GM23338 (cell line): Measurements from ENCODE around the gene PROS1. TPM values are rescaled to one million over a fixed set of nuclear protein-coding genes. Genes with fewer than 3 reads are reported as not detected.

Experiments used
- ATAC-seq: fragments of 200-7000 bp; cut with Tn5 transposase; 3 replicates; pipeline ENCODE4 v1.9.1; 2020
- DNase-seq: peaks from one replicate; pipeline ENCODE4 v3.0.0-alpha.2; 2015; ENCODE audit warnings: low spot score
- H2AFZ ChIP-seq: fragments of 200-600 bp; sonication (generic); 2 replicates; pipeline ENCODE4 v1.8.0; 2016; ENCODE audit warnings: antibody characterized with exemption, mild to moderate bottlenecking, moderate library complexity
- H3F3A ChIP-seq: fragments of 200-600 bp; sonication (generic); replicated peaks from 2 replicates; pipeline ENCODE4 v1.8.0; 2017; ENCODE audit warnings: antibody characterized with exemption, mixed run types, low read depth
- H3K27ac ChIP-seq: fragments of 200-600 bp; sonication (generic); 2 replicates; pipeline ENCODE4 v1.6.1; 2016; ENCODE audit warnings: low read depth
- H3K27me3 ChIP-seq: fragments of 200-600 bp; sonication (generic); 2 replicates; pipeline ENCODE4 v1.8.0; 2016; ENCODE audit warnings: mild to moderate bottlenecking, mixed run types, moderate library complexity; ENCODE audit not compliant: insufficient read depth
- H3K36me3 ChIP-seq: fragments of 200-600 bp; sonication (generic); 2 replicates; pipeline ENCODE4 v1.8.0; 2016; ENCODE audit warnings: mild to moderate bottlenecking; ENCODE audit not compliant: insufficient read depth
- H3K4me1 ChIP-seq: fragments of 200-600 bp; sonication (generic); 2 replicates; pipeline ENCODE4 v1.8.0; 2016; ENCODE audit warnings: mild to moderate bottlenecking, moderate library complexity; ENCODE audit not compliant: insufficient read depth
- H3K4me2 ChIP-seq: fragments of 200-600 bp; sonication (generic); 2 replicates; pipeline ENCODE4 v1.7.1; 2017; ENCODE audit warnings: mixed run types
- H3K4me3 ChIP-seq: fragments of 200-600 bp; sonication (generic); 2 replicates; pipeline ENCODE4 v1.6.1; 2016; ENCODE audit warnings: mixed run types
- H3K79me2 ChIP-seq: fragments of 200-600 bp; sonication (generic); replicated peaks from 2 replicates; pipeline ENCODE4 v1.8.0; 2017; ENCODE audit warnings: mild to moderate bottlenecking; ENCODE audit not compliant: insufficient read depth
- H3K9me2 ChIP-seq: fragments of 200-600 bp; sonication (generic); 2 replicates; pipeline ENCODE4 v1.8.0; 2017; ENCODE audit not compliant: insufficient read depth
- H4K20me1 ChIP-seq: fragments of 200-600 bp; sonication (generic); replicated peaks from 2 replicates; pipeline ENCODE4 v1.8.0; 2017; ENCODE audit warnings: mild to moderate bottlenecking; ENCODE audit not compliant: insufficient read depth
- H3K27ac Mint-ChIP-seq: 2 replicates; pipeline ENCODE4 v1.8.0; 2020; ENCODE audit warnings: inconsistent platforms, mild to moderate bottlenecking, moderate library complexity, mixed read lengths
- H3K27me3 Mint-ChIP-seq: 3 replicates; pipeline ENCODE4 v1.8.0; 2022; ENCODE audit warnings: low read depth, mild to moderate bottlenecking, moderate library complexity, mixed read lengths, inconsistent platforms; ENCODE audit not compliant: insufficient read depth, poor library complexity
- H3K36me3 Mint-ChIP-seq: 3 replicates; pipeline ENCODE4 v1.8.0; 2021; ENCODE audit warnings: low read depth, mild to moderate bottlenecking, inconsistent platforms, moderate library complexity, mixed read lengths
- H3K4me1 Mint-ChIP-seq: 3 replicates; pipeline ENCODE4 v1.8.0; 2020; ENCODE audit warnings: mild to moderate bottlenecking, inconsistent platforms, mixed read lengths
- H3K4me3 Mint-ChIP-seq: 3 replicates; pipeline ENCODE4 v1.8.0; 2021; ENCODE audit warnings: moderate library complexity, mild to moderate bottlenecking, inconsistent platforms, mixed read lengths
- H3K9me3 Mint-ChIP-seq: 3 replicates; pipeline ENCODE4 v1.8.0; 2020; ENCODE audit warnings: moderate library complexity, mild to moderate bottlenecking, inconsistent platforms, mixed read lengths
- CREB1 ChIP-seq: fragments of 250-450 bp; sonication (Bioruptor Pico); IDR thresholded peaks from 2 replicates; pipeline ENCODE4 v1.5.0; 2020; ENCODE audit warnings: low read depth, mild to moderate bottlenecking, moderate library complexity
- CTCF ChIP-seq, 2 experiments: fragments of 200-600 bp in 1 of 2; sonication (generic) in 1 of 2; conservative IDR thresholded peaks; 2 replicates each; pipeline versions ENCODE4 v1.5.1 to v1.6.1; 2016 to 2017; ENCODE audit warnings: antibody characterized with exemption in 2 of 2, low read depth in 2 of 2, mild to moderate bottlenecking in 2 of 2, moderate library complexity in 1 of 2
- EZH2 ChIP-seq: fragments of 200-600 bp; sonication (generic); IDR thresholded peaks from one replicate; pipeline ENCODE4 v1.8.0; 2017; ENCODE audit warnings: antibody characterized with exemption, mild to moderate bottlenecking, low read depth; ENCODE audit not compliant: unreplicated experiment
- EZH2phosphoT487 ChIP-seq: fragments of 200-600 bp; sonication (generic); IDR thresholded peaks from one replicate; pipeline ENCODE4 v1.8.1; 2018; ENCODE audit warnings: antibody characterized with exemption; ENCODE audit not compliant: unreplicated experiment
- JUNB ChIP-seq: IDR thresholded peaks from one replicate; pipeline ENCODE4 v1.6.1; 2016; ENCODE audit warnings: antibody characterized with exemption; ENCODE audit not compliant: unreplicated experiment
- NANOG ChIP-seq: IDR thresholded peaks from 2 replicates; pipeline ENCODE4 v1.6.1; 2016; ENCODE audit warnings: antibody characterized with exemption, borderline replicate concordance
- POLR2AphosphoS5 ChIP-seq: IDR thresholded peaks from 2 replicates; pipeline ENCODE4 v1.6.1; 2016; ENCODE audit warnings: antibody characterized with exemption, low read depth
- REST ChIP-seq: IDR thresholded peaks from one replicate; pipeline ENCODE4 v1.6.1; 2018; ENCODE audit warnings: antibody characterized with exemption; ENCODE audit not compliant: unreplicated experiment
- STAT1 ChIP-seq: IDR thresholded peaks from one replicate; pipeline ENCODE4 v1.6.1; 2016; ENCODE audit warnings: antibody characterized with exemption; ENCODE audit not compliant: unreplicated experiment
- ZNF114 ChIP-seq: fragments of 250-450 bp; sonication (Bioruptor Pico); IDR thresholded peaks from 2 replicates; pipeline ENCODE4 v1.5.0; 2020; ENCODE audit warnings: mild to moderate bottlenecking, moderate library complexity
- ZNF331 ChIP-seq: fragments of 250-450 bp; sonication (Bioruptor Pico); IDR thresholded peaks from 2 replicates; pipeline ENCODE4 v1.5.0; 2020; ENCODE audit warnings: low read depth, mild to moderate bottlenecking, moderate library complexity
- ZNF462 ChIP-seq: fragments of 250-450 bp; sonication (Bioruptor Pico); IDR thresholded peaks from 2 replicates; pipeline ENCODE4 v1.5.0; 2020; ENCODE audit warnings: mild to moderate bottlenecking, moderate library complexity
- polyA plus RNA-seq: library from polyadenylated mRNA; unstranded; fragments of >200 nt; fragmentation: Nextera tagmentation; extraction: Ambion mirVana; gene quantifications from 2 replicates; pipeline ENCODE4 v1.2.1, GENCODE V29; 2016
- total RNA-seq: library from RNA; depleted of rRNA; stranded (reverse); fragments of >200 nt; shearing (Covaris generic); gene quantifications from 2 replicates; pipeline ENCODE4 v1.2.3, GENCODE V29; 2014
- TF ChIP-seq, protein P1 (sequence below): IDR thresholded peaks from 2 replicates; pipeline ENCODE4 v1.6.1; 2016; ENCODE audit warnings: antibody characterized with exemption

The PROS1 gene
- total and polyA plus RNA-seq, 2 experiments from 2014 or later, result 1.8 to 4.1 TPM

DNA sequence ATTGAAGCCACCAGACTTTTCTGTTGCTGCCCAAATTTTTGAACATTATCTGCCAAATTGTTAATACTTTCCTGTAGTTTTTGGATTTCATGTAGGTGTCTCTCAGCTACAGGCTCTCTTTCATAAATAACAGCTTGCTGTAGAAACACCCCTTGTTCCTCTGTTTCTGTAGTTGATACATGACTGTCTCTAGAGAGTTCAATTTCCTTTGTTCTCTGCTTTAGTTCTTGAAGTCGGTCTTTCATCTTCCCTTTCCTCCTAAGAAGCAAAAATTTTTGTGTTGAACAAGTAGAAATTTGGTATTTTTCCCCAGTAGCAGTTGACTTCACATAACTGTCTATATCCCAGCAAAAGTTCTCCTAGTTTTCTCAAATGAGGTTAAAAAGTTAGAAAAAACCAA is 41.3 kb upstream of the PROS1 start:
- no peaks in the 10 kb centered on the region for H3K27me3 Mint-ChIP-seq
- no peaks in the 10 kb centered on the region for H3K36me3 ChIP-seq
- TF ChIP-seq EZH2 (no peak), NANOG (no peak), EZH2phosphoT487 (no peak), REST (no peak), POLR2AphosphoS5 (no peak), JUNB (no peak), STAT1 (no peak), ZNF331 (no peak), ZNF114 (no peak), CREB1 (CRISPR knock-in tag) (no peak), CTCF (conservative IDR thresholded peaks at IDR 0.05; ENCODE audit: low read depth in 2 of 2) (no peak), ZNF462 (CRISPR knock-in tag) (no peak)
- TF ChIP-seq, protein P1, sequence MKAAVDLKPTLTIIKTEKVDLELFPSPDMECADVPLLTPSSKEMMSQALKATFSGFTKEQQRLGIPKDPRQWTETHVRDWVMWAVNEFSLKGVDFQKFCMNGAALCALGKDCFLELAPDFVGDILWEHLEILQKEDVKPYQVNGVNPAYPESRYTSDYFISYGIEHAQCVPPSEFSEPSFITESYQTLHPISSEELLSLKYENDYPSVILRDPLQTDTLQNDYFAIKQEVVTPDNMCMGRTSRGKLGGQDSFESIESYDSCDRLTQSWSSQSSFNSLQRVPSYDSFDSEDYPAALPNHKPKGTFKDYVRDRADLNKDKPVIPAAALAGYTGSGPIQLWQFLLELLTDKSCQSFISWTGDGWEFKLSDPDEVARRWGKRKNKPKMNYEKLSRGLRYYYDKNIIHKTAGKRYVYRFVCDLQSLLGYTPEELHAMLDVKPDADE, result no peak

More for the DNA sequence above, 41.3 kb upstream of the PROS1 start:
- no peaks in the 10 kb centered on the region for H3K4me1 ChIP-seq
- no peaks in the 10 kb centered on the region for H4K20me1 ChIP-seq
- H3K36me3 Mint-ChIP-seq, result no peaks in the 10 kb centered on the region
- H3K4me3 Mint-ChIP-seq, result no peak overlapping the region
- H3K27ac Mint-ChIP-seq, result no peak overlapping the region
- no peaks in the 10 kb centered on the region for H3K4me1 Mint-ChIP-seq
- H3F3A ChIP-seq, result no peaks in the 10 kb centered on the region
- no peaks in the 10 kb centered on the region for H3K9me2 ChIP-seq
- H3K79me2 ChIP-seq, result no peaks in the 10 kb centered on the region
- no peaks in the 10 kb centered on the region for H3K9me3 Mint-ChIP-seq
- DNase-seq (no peak), ATAC-seq (no peak)
- H3K4me3 ChIP-seq, result no peak overlapping the region
- no peak overlapping the region for H3K27ac ChIP-seq
- H3K4me2 ChIP-seq, result no peak overlapping the region
- H2AFZ ChIP-seq, result no peak overlapping the region
- H3K27me3 ChIP-seq, result no peaks in the 10 kb centered on the region
